NB4 (cell line): Measurements from ENCODE around the gene AP1B1.
A peak's percentile ranks its signal among the peaks of the same experiment; 100 is the strongest.

ENCODE experiments used
- DNase-seq: peaks from one replicate; pipeline ENCODE4 v3.0.0; 2010; ENCODE audit warnings: low read depth
- H3K4me3 ChIP-seq: one replicate; pipeline ENCODE4 v1.5.1; 2011; ENCODE audit warnings: mild to moderate bottlenecking, low read depth, low read length, moderate library complexity
- CTCF ChIP-seq: IDR thresholded peaks from one replicate; pipeline ENCODE4 v1.5.1; 2012; ENCODE audit warnings: low read depth, low read length
- MAX ChIP-seq: IDR thresholded peaks from 2 replicates; pipeline ENCODE4 v1.6.1; 2011; ENCODE audit warnings: low read depth, low read length
- MYC ChIP-seq: IDR thresholded peaks from 2 replicates; pipeline ENCODE4 v1.6.1; 2011; ENCODE audit warnings: low read depth, low read length
- POLR2A ChIP-seq: IDR thresholded peaks from 2 replicates; pipeline ENCODE4 v1.6.1; 2011; ENCODE audit warnings: mild to moderate bottlenecking; ENCODE audit not compliant: insufficient read length; ENCODE audit errors: extremely low read depth

AP1B1 gene

GRCh38 chr22:29342177-29342576 is 46.2 kb downstream of the AP1B1 start:
- peak; percentile 55 for DNase-seq
- H3K4me3 ChIP-seq: no peak overlapping the region
- no peak for TF ChIP-seq CTCF
- TF ChIP-seq POLR2A: no peak
- no peak for TF ChIP-seq MYC
- TF ChIP-seq MAX: no peak

GRCh38 chr22:29341849-29342127 is 46.6 kb downstream of the AP1B1 start:
- TF ChIP-seq MAX (no peak), MYC (no peak), POLR2A (no peak)
- DNase-seq: no peak
- H3K4me3 ChIP-seq: no peak overlapping the region

GRCh38 chr22:29341056-29341848 is 47.1 kb downstream of the AP1B1 start:
- DNase-seq: no peak
- no peak overlapping the region for H3K4me3 ChIP-seq
- TF ChIP-seq CTCF (no peak), POLR2A (no peak), MAX (no peak), MYC (no peak)

- TF ChIP-seq MYC (no peak), MAX (no peak), POLR2A (no peak), CTCF (no peak)
- H3K4me3 ChIP-seq: no peak overlapping the region
- DNase-seq: no peak
Observed at GRCh38 chr22:29340566-29340965, 47.8 kb downstream of the AP1B1 start.

- no peak overlapping the region for H3K4me3 ChIP-seq
- no peak for TF ChIP-seq CTCF
- TF ChIP-seq MAX: no peak
- no peak for TF ChIP-seq POLR2A
- TF ChIP-seq MYC: no peak
- no peak for DNase-seq
Observed at GRCh38 chr22:29339381-29340235, 48.8 kb downstream of the AP1B1 start.

GRCh38 chr22:29338398-29338797 is 50.0 kb downstream of the AP1B1 start:
- no peak for TF ChIP-seq MAX
- TF ChIP-seq MYC: no peak
- TF ChIP-seq POLR2A: no peak
- no peak for TF ChIP-seq CTCF
- DNase-seq: no peak
- H3K4me3 ChIP-seq: no peak overlapping the region
